NCI-H1092 (cell line): ENCODE results near the gene SORD.
A peak's percentile ranks its signal among the peaks of the same experiment; 100 is the strongest.
"Not testable (repeated sequence)": the region's sequence is repeated elsewhere in the genome, so short reads cannot be mapped to it uniquely, and the experiment has no call there.

Source experiments
- DNase-seq: peaks from one replicate; lab custom pipeline; 2025; lab: John Stamatoyannopoulos, UW

SORD gene

DNA sequence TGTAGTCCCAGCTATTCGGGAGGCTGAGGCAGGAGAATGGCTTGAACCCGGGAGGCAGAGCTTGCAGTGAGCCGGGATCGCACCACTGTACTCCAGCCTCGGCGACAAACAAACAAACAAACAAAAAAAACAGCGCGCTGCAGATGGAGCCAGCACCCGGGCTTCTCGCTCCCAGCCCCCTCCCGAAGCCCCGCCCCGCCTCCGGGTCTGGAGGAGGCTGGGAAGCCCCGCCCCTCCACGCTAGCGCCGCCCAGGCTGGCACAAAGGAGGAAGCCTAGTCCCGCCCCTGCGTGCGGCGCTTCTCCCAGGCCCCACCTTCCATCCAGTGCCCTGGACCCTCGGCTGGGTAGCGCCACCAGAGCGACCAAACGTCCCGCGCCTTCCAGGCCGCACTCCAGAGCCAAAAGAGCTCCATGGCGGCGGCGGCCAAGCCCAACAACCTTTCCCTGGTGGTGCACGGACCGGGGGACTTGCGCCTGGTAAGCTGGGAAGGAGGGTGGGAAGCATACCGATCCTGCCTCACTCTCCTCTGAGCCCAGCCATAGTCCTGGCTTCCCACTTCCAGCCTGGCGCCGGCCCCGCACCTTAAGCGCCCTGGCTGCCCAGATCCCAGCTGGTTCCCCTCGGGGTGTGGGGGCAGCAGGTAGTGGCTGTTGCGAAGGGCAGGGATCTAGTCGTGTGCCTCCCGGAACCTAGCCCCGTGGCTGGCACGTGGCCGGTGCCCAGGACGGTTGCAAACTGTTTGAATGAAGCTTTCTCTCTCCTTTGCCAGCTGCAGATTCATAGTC is at the start of gene SORD:
Gene SORD (plus strand): TSS at position 325 of the 788 bp plus-strand sequence. CDS start 89 bp downstream, at position 414.
- peak; percentile 82 for DNase-seq

DNA sequence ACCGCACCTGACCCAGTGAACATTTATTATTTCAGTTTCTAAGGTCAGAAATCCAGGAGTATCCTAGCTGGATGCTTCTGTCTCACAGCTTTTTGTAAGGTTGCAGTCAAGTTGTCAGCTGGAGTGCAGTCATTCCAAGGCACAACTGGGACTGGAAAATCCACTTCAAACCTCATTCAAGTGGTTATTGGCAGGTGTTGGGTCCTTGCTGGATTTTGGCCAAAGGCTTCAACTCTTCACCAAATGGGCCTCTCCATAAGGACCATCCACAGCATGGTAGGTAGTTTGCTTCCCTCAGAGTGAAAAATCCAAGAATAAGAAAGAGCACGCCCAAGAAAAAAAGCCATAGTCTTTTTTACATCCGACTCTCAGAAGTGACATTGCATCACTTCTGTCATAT is 46.8 kb upstream of the SORD start:
- not testable (repeated sequence) for DNase-seq

- not testable (repeated sequence) for DNase-seq
Observed at GRCh38 chr15:44977781-44978180, 45.2 kb upstream of the SORD start.

GRCh38 chr15:44979617-44980339 is 43.2 kb upstream of the SORD start:
- DNase-seq, result not testable (repeated sequence)

DNA sequence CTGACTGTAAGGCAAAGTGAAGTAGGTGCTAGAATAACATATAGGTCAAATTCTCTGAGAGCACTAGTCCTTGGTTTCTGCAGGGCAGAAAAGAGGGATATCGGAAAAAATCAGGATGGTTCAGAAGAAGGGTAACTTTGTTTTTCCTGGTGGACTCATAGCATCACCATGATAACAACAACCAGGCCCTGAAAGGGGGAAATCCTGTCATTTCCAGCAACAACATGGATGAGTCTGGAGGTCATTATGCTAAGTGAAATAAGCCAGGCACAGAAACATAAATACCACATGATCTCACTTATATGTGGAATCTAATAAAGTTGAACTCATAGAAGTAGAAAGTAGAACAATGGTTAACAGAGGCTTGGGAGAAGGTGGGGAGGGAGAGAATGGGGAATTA is 38.9 kb upstream of the SORD start:
- DNase-seq, result not testable (repeated sequence)

GRCh38 chr15:44986346-44987055 is 36.5 kb upstream of the SORD start:
- DNase-seq, result not testable (repeated sequence)

DNA sequence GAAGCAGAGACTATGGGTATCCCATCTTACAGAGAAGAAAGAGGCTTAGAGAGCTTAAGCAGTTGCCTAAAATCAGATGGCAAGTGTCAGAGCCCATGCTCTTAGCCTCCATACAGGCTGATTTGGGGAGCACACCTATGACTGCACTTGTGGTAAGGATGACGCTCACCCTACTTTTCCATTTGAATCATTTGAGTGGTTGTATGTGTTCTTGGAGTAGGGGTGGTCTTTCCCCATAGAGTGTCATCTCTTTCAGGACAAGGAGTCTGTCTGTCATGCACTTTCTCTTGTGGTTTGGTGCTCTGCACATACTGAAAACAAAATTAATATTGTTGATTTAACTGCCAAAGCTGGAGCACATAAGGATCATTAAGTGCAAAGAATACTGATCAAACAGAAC is 35.3 kb upstream of the SORD start:
- not testable (repeated sequence) for DNase-seq

DNA sequence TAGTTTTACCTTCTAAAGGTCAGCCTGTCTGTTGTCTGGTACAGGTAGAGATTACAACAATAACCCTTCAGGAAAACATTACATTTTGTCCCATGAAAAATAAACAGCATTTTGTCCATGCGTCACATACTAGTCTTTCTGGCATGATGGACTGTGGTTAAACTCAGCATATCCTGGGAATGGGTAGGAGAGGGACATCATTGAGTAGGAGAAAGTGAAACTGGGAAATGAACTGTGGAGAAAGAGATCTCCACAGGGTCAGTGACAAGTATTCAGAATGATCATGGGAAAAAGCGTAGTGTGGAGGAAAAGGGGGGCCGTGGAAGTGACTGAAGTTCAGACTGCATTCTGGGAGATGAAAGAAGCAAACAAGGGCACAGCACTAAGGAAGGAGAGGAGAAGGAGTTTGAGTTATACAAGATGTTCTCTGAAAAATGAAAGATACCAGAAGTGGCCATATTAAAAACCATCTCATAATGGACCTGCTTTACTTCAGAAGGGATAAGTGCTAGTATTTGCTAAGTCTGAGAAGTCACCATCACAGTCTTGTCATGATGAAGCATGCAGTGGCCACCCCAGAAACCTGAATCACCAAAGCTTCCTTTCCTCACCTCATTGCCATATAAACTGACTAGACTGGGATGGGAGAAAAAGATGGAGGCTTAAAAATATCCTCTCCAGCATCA is 34.7 kb upstream of the SORD start:
- DNase-seq, result not testable (repeated sequence)

GRCh38 chr15:44988870-44989219 is 34.1 kb upstream of the SORD start:
- not testable (repeated sequence) for DNase-seq

DNA sequence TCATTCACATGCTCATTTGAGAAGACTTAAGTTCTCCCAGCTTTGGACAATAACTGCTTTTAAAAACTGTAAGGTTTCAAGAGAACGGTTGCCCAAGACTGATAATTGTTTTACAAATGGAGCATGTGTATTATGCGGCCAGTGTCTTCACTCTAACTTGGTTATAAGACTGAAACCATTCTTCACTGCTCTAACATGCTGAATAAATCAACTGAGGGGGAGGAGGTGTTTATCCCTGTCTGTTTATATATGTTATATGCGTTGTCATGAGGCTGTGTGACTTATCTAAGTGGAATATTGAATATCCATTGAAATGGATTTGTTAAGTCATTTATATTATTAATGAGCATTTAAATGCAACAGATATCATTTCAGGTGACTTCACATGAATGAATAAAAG is 25.4 kb upstream of the SORD start:
- DNase-seq, result not testable (repeated sequence)

GRCh38 chr15:44999105-44999504 is 23.9 kb upstream of the SORD start:
- no peak for DNase-seq

- not testable (repeated sequence) for DNase-seq
Observed at GRCh38 chr15:45001180-45001579, 21.8 kb upstream of the SORD start.

DNA sequence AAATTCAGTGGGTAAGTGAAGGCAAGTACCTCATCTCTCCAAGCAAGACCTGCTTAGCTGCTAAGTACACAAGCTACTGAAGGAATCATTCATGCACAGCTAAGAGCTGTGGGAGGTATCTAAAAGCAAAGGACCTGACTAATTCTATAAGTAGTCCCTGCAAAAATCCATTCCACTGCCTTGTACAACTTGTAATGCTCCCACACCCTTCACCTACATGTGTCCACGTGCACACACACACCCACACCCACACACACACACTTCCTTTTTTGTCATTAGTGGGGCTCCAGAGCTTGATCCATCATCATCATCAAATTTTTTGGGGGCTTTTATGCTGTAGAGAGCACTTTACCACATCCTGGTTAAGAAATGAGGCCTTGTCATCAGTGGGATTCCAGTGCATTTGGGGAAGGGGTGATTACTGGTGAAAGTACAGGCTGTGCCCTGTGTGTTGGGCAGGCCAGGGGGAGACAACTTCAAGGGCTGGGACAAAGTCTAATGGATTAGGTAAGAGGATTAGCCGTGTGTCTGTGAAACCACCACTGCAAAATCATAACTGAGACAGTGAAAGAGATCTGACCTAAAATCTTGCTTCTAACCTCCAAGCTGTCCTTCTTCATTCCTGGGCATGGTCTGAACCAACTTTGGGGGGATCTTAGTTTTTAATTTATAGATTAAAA is 19.1 kb upstream of the SORD start:
- not testable (repeated sequence) for DNase-seq

DNA sequence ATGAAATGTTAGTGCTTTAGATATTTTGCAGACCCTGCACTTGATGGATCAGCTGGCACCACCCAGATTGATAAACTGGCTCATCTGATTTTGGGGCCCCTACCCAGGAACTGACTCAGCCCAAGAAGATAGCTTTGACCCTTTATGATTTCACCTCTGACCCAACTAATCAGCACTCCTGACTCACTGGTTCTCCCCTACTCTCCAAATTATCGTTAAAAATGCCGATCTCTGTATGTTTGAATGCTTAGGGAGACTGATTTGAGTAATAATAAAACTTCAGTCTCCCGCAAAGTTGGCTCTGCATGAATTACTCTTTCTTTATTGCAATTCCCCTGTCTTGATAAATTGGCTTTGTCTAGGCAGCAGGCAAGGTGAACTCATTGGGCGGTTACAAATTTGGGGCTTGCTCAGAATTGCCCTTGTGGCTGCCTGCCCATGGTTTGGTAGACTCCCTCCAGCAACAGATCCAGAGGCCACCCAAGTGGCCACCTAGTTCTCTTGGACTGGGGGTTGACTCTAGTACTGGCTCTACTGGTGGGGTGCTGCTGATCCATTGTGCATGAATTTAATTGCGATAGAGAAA is 18.3 kb upstream of the SORD start:
- DNase-seq, result not testable (repeated sequence)

DNA sequence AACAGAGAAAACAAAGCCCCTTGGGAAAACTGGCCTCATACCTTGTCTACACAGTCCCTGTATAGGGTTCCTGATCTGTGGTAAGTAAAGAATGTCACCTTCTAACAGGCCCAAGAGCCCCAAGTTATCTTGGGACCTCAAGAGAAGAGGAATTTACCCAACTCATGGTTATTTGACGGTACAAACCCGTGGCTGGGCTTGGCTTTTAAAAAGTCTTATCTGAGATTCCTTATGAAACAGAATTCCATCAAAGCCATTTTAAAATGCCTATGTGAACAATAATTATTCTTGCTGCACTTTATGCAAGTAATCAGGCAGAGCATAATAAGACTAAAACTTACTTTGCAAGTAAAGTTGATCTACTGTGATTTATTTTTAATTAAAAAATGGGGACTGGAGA is 13.9 kb upstream of the SORD start:
- DNase-seq, result no peak

GRCh38 chr15:45015114-45015513 is 7.9 kb upstream of the SORD start:
- not testable (repeated sequence) for DNase-seq

DNA sequence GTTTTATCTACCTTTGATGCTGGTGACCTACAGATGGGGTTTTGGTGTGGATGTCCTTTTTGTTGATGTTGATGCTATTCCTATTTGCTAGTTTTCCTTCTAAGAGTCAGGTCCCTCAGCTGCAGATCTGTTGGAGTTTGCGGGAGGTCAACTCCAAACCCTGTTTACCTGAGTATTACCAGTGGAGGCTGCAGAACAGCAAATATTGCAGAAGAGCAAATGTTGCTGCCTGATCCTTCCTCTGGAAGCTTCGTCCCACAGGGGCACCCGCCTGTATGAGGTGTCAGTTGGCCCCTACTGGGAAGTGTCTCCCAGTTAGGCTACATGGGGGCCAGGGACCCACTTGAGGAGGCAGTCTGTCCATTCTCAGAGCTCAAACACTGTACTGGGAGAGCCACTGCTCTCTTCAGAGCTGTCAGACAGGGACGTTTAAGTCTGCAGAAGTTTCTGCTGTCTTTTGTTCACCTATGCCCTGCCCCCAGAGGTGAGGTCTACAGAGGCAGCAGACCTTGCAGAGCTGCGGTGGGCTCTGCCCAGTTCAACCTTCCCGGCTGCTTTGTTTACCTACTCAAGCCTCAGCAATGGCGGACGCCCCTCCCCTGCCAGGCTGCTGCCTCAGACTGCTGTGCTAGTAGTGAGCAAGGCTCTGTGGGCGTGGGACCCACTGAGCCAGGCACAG is 2.6 kb upstream of the SORD start:
- DNase-seq, result not testable (repeated sequence)

- not testable (repeated sequence) for DNase-seq
Observed at GRCh38 chr15:45020901-45021259, 2.1 kb upstream of the SORD start.

DNA sequence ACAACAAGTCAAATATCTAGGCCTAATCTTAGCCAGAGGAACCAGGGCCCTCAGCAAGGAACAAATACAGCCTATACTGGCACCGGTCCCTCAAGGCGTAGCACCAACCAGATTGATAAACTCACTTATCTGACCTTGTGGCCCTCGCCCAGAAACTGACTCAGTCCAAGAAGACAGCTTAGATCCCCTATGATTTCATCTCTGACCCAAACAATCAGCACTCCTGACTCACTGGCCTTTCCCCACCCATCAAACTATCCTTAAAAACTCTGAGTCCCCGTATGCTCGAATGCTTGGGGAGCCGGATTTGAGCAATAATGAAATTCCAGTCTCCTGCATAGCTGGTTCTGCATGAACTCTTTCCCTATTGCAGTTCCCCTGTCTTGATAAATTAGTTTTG is 1.6 kb upstream of the SORD start:
- no peak for DNase-seq

- no peak for DNase-seq
Observed at GRCh38 chr15:45023659-45024225, 747 bp downstream of the SORD start.
